ENCODE data around the gene CBY2. TPM values are rescaled to one million over a fixed set of nuclear protein-coding genes. Genes with fewer than 3 reads are reported as not detected.
A peak's percentile ranks its signal among the peaks of the same experiment; 100 is the strongest.

Gene CBY2
- total RNA-seq, 4 donors from 2014 or later: not detected

DNA sequence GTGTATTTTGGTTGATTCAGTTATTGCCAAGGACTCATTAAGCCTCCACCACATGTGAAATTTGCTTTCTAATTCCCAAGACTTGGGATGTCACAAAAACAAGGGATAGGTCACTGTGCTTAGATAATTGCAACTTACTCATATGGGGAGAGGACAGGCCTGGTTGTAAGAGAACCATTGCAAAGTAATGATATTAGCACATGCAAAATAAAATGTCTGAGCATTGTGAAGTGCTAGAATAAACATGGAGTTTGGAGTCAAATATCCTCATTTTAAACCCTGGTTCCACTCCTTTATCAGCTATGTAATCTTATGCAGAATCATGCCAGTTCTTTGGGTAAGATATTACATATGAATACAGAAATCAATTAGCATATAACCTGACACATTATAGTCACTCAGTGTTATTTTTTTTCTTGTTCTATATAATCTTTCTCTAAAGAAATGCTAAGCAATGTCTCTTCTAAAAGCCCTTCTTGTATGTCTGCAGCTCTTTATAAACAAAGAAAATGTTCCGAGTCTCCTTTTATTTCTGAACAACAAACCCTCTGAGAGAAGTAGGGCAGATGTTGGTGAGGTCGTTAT, 5.5 kb downstream of the CBY2 start:
- intact Hi-C loops (cut with DNase I): no loop called here
- TF ChIP-seq EP300 (IDR thresholded peaks at IDR 0.05) (no peak), POLR2A (IDR thresholded peaks at IDR 0.05; ENCODE audit: low read depth) (no peak), POLR2AphosphoS5 (IDR thresholded peaks at IDR 0.05) (no peak)
- TF ChIP-seq, protein P1, sequence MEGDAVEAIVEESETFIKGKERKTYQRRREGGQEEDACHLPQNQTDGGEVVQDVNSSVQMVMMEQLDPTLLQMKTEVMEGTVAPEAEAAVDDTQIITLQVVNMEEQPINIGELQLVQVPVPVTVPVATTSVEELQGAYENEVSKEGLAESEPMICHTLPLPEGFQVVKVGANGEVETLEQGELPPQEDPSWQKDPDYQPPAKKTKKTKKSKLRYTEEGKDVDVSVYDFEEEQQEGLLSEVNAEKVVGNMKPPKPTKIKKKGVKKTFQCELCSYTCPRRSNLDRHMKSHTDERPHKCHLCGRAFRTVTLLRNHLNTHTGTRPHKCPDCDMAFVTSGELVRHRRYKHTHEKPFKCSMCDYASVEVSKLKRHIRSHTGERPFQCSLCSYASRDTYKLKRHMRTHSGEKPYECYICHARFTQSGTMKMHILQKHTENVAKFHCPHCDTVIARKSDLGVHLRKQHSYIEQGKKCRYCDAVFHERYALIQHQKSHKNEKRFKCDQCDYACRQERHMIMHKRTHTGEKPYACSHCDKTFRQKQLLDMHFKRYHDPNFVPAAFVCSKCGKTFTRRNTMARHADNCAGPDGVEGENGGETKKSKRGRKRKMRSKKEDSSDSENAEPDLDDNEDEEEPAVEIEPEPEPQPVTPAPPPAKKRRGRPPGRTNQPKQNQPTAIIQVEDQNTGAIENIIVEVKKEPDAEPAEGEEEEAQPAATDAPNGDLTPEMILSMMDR (IDR thresholded peaks at IDR 0.05): no peak
- peak; percentile 7 for DNase-seq (ENCODE audit: extremely low spot score)
- H3K4me3 ChIP-seq: no peak overlapping the region
- no peak overlapping the region for H3K27ac ChIP-seq (replicated peaks in 1 of 4)
- WGBS: 80% methylated on average over 2 of the region's 2 CpGs
- no peaks in the 10 kb centered on the region for H3K27me3 ChIP-seq
- peaks cover 0 to 2% (median 0%) of the 10 kb centered on the region in 4 donors for H3K9me3 ChIP-seq
- H3K4me1 ChIP-seq: no peaks in the 10 kb centered on the region
- no peaks in the 10 kb centered on the region for H3K36me3 ChIP-seq

DNA sequence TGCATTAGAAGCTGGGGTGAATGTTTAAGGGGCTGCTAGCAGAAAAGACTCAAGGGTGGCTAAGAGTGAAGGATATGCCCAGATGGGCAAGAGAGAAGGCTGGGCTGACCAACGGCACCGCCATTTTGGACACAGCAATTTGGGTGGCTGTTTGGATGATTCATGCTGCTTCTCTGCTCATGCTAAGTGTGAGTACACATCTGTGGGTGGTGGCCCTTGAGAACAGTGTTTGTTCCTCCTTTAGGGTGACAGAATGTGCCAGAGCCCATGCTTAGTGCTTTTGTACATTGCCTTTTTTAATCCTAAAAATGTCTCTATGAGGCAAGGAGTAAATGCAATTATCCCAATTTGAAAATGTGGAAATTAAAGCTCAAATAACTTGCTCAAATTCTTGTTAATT, 9.8 kb downstream of the CBY2 start:
- H3K27me3 ChIP-seq: no peaks in the 10 kb centered on the region
- intact Hi-C loops (cut with DNase I): no loop called here
- DNase-seq (ENCODE audit: extremely low spot score): no peak
- TF ChIP-seq, protein P1 (IDR thresholded peaks at IDR 0.05): no peak
- TF ChIP-seq POLR2AphosphoS5 (IDR thresholded peaks at IDR 0.05): no peak
- TF ChIP-seq EP300 (IDR thresholded peaks at IDR 0.05): no peak
- no peak for TF ChIP-seq POLR2A (IDR thresholded peaks at IDR 0.05; ENCODE audit: low read depth)
- 100% methylated on average over 2 of the region's 2 CpGs for WGBS
- no peak overlapping the region for H3K27ac ChIP-seq (replicated peaks in 1 of 4)
- H3K4me3 ChIP-seq: no peak overlapping the region
- H3K9me3 ChIP-seq: peaks cover 0 to 12% (median 0%) of the 10 kb centered on the region in 4 donors
- H3K4me1 ChIP-seq: no peaks in the 10 kb centered on the region
- no peaks in the 10 kb centered on the region for H3K36me3 ChIP-seq

DNA sequence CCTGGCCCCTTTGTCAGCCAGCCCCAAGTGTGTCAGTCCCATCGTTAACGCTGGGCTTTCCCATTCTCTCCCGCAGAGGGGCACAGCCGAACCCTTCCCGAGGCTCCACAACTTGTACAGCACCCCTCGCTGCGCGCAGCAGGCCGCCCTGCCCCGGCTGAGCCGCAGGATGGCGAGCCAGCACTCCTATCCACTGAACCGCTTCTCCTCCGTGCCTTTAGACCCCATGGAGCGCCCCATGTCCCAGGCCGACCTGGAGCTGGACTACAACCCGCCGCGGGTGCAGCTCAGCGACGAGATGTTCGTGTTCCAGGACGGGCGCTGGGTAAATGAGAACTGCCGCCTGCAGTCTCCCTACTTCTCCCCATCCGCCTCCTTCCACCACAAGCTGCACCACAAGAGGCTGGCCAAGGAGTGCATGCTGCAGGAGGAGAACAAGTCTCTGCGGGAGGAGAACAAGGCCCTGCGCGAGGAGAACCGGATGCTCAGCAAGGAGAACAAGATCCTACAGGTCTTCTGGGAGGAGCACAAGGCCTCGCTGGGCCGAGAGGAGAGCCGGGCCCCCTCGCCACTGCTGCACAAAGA, 11.1 kb downstream of the CBY2 start:
- H3K9me3 ChIP-seq: peaks cover 0 to 12% (median 0%) of the 10 kb centered on the region in 4 donors
- no peaks in the 10 kb centered on the region for H3K36me3 ChIP-seq
- no peaks in the 10 kb centered on the region for H3K27me3 ChIP-seq
- H3K4me3 ChIP-seq: no peak overlapping the region
- TF ChIP-seq POLR2AphosphoS5 (IDR thresholded peaks at IDR 0.05): no peak
- TF ChIP-seq, protein P1 (IDR thresholded peaks at IDR 0.05): no peak
- TF ChIP-seq POLR2A (IDR thresholded peaks at IDR 0.05; ENCODE audit: low read depth): no peak
- no peak for TF ChIP-seq EP300 (IDR thresholded peaks at IDR 0.05)
- intact Hi-C loops (cut with DNase I): no loop called here
- no peaks in the 10 kb centered on the region for H3K4me1 ChIP-seq
- DNase-seq (ENCODE audit: extremely low spot score): no peak
- H3K27ac ChIP-seq (replicated peaks in 1 of 4): no peak overlapping the region
- 97% methylated on average over 31 of the region's 34 CpGs for WGBS

DNA sequence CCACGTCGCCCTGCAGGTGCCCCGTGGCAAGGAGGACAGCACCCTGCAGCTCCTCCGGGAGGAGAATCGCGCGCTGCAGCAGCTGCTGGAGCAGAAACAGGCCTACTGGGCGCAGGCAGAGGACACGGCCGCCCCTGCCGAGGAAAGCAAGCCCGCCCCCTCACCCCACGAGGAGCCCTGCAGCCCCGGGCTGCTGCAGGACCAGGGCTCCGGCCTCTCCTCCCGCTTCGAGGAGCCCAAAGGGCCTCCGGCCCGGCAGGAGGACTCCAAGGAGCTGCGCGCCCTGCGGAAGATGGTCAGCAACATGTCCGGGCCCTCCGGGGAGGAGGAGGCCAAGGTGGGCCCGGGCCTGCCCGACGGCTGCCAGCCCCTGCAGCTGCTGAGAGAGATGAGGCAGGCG, 11.6 kb downstream of the CBY2 start:
- Histone ChIP-seq H3K9me3 (peaks cover 0 to 12% (median 0%) of the 10 kb centered on the region in 4 donors), H3K27me3 (no peaks in the 10 kb centered on the region), H3K4me1 (no peaks in the 10 kb centered on the region), H3K4me3 (no peak overlapping the region), H3K27ac (replicated peaks in 1 of 4) (no peak overlapping the region), H3K36me3 (no peaks in the 10 kb centered on the region)
- TF ChIP-seq, protein P1 (IDR thresholded peaks at IDR 0.05): no peak
- no peak for TF ChIP-seq EP300 (IDR thresholded peaks at IDR 0.05)
- no peak for DNase-seq (ENCODE audit: extremely low spot score)
- intact Hi-C loops (cut with DNase I): no loop called here
- no CpG with 5 or more reads among the region's 28 CpGs for whole genome bisulfite sequencing

DNA sequence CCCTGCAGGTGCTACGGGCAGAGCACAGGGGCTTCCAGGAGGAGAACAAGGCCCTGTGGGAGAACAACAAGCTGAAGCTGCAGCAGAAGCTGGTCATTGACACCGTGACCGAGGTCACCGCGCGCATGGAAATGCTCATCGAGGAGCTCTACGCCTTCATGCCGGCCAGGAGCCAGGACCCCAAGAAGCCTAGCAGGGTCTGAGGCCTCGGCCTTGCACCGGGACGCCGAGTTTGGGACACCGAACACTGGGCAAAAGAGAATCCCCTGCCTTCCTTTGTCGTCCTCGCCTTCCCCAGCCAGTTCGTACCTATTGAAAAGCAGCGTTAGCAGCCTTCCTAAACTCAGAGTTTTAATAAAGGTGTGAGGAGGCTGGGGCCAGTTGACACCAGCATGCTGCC, 12.1 kb downstream of the CBY2 start:
- no peak overlapping the region for H3K27ac ChIP-seq (replicated peaks in 1 of 4)
- WGBS: 98% methylated on average over 9 of the region's 18 CpGs
- no peaks in the 10 kb centered on the region for H3K4me1 ChIP-seq
- H3K27me3 ChIP-seq: no peaks in the 10 kb centered on the region
- intact Hi-C loops (cut with DNase I): no loop called here
- no peak overlapping the region for H3K4me3 ChIP-seq
- no peak for TF ChIP-seq EP300 (IDR thresholded peaks at IDR 0.05)
- no peak for TF ChIP-seq POLR2AphosphoS5 (IDR thresholded peaks at IDR 0.05)
- TF ChIP-seq, protein P1 (IDR thresholded peaks at IDR 0.05): no peak
- no peak for TF ChIP-seq POLR2A (IDR thresholded peaks at IDR 0.05; ENCODE audit: low read depth)
- peaks cover 0 to 12% (median 0%) of the 10 kb centered on the region in 4 donors for H3K9me3 ChIP-seq
- H3K36me3 ChIP-seq: no peaks in the 10 kb centered on the region
- DNase-seq (ENCODE audit: extremely low spot score): no peak

All from esophagus muscularis mucosa (tissue), 4 donors.